GM18951 (cell line): ENCODE results near the gene SIK2.

Source experiments
- POLR2A ChIP-seq: IDR thresholded peaks from 4 replicates; pipeline ENCODE4 v1.6.1; 2011; ENCODE audit warnings: mild to moderate bottlenecking; ENCODE audit not compliant: insufficient read length, insufficient read depth; ENCODE audit errors: extremely low read depth
- in situ Hi-C: fragments of 300-500 bp; cut with MboI; formaldehyde crosslinking; loops from one replicate; pipeline ENCODE4 v1.12.0; 2022; ENCODE audit warnings: low sequenced_read_pairs, mixed read lengths, inconsistent platforms; ENCODE audit not compliant: unreplicated experiment

SIK2 gene

GRCh38 chr11:111570796-111571195 lies 31.5 kb upstream of the SIK2 start:
- TF ChIP-seq POLR2A = no peak
- in situ Hi-C loops = no loop called here

- in situ Hi-C loops = no loop called here
- TF ChIP-seq POLR2A = no peak
These were observed 30.3 kb upstream of the SIK2 start for GRCh38 chr11:111571829-111572501.

DNA sequence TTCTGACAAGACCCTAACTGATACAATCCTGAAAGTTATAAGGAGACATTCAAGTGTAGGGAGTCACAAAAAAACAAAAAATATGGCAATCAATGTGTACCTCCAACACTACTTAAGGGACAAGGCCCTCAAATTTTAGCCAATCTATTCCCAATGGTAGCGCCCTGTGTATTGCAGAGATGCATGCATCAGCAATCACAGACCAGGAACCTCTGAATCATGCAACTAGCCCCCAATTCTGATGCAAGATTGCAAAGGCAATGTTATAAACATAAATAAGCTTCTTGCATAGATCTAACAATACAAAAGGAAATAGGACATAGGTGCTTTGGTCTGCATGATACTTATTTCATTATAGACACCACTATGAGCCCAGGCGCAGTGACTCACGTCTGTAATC lies 29.7 kb upstream of the SIK2 start:
- in situ Hi-C loops = no loop called here
- no peak for TF ChIP-seq POLR2A

- in situ Hi-C loops = no loop called here
These were observed 28.4 kb upstream of the SIK2 start for GRCh38 chr11:111573821-111574249.

DNA sequence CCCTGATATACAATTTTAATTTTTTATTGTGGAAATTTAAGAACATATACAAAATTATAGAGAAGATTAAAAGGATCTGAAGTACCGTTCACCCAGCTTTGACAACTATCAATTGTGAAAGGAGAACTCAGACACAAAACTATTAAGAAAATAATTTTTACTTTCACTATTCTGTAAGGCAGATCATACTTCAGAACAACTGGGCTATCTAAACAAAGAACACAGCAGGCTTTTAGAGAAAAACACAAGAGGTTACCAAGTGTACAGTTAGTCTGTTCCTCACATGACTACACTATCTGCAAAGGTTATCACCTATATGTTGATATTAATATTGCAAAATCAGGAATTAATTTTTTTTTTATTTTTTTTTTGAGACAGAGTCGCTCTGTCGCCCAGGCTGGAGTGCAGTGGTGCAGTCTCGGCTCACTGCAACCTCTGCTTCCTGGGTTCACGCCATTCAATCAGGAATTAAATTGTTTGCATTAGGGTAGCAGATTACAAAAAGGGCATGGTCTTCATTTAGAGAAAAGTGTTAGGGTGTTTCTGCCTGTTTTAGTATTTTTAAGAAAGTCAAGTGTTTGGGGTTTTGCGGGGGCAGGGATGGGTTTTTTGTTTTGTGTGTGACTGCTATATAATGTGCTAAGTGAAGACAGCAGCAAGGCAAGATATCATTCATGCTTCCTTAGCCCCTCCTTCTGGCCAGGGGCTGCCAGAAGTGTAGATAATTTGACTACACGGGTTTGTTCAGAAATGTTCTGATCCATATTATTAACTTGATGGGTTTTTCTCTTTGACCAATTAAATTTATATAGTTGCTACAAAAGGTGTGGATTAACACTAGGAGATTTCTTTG lies 27.6 kb upstream of the SIK2 start:
- in situ Hi-C loops = no loop called here
- no peak for TF ChIP-seq POLR2A

More at GRCh38 chr11:111573821-111574249, 28.4 kb upstream of the SIK2 start:
- no peak for TF ChIP-seq POLR2A

GRCh38 chr11:111575740-111576139 lies 26.5 kb upstream of the SIK2 start:
- no peak for TF ChIP-seq POLR2A
- in situ Hi-C loops = no loop called here

DNA sequence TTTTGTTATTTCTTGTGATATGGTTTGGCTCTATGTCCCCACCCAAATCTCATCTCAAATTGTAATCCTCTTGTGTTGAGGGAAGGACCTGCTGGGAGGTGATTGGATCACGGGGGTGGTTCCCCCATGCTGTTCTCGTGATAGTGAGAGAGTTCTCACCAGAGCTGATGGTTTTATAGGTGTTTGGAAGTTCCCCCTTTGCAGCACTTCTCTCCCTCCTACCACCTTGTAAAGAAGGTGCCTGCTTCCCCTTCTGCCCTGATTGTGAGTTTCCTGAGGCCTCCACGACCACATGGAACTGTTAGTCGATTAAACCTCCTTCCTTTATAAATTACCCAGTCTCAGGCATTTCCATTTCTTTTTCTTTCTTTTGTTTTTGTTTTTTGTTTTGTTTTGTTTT lies 24.4 kb upstream of the SIK2 start:
- in situ Hi-C loops = no loop called here
- no peak for TF ChIP-seq POLR2A

DNA sequence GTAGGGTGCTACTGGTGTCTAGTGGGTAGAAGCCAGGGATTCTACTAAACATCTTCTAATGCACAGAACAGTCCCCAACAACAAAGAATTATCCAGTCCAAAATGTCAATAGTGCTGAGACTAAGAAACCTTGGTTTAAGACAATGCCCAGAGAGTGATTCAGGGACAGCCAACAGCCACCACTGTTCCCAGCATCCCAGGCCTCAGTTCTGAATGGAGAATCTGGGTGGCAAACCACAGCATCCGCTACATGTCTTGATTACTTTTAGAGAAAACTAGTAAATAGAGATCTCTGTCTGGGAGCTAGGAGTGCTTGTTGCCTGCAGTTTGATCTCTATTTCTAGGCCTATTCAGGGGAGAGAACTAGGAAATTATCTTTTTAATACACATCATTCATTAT lies 20.9 kb upstream of the SIK2 start:
- in situ Hi-C loops = no loop called here

GRCh38 chr11:111582163-111582562 lies 20.1 kb upstream of the SIK2 start:
- in situ Hi-C loops = no loop called here
- no peak for TF ChIP-seq POLR2A

More for the DNA sequence above, 20.9 kb upstream of the SIK2 start:
- no peak for TF ChIP-seq POLR2A

DNA sequence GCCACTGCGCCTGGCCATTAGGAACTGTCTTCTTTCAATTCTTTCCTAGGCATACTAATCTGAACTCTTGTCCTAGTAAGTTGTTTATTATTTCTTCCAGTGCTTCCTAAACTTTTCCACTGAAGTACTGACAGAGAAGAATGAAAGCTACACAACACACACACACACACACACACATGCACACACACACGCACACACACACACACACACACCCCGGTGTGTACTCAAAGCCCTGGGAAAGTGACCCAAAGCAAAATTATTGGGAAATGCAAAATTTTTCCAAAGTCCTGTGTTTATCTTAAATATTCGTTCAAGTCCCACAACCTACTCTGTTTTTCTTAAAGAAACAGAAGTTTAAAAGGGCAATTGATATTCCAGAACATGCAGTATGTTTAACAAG lies 19.4 kb upstream of the SIK2 start:
- in situ Hi-C loops = no loop called here
- TF ChIP-seq POLR2A = no peak

DNA sequence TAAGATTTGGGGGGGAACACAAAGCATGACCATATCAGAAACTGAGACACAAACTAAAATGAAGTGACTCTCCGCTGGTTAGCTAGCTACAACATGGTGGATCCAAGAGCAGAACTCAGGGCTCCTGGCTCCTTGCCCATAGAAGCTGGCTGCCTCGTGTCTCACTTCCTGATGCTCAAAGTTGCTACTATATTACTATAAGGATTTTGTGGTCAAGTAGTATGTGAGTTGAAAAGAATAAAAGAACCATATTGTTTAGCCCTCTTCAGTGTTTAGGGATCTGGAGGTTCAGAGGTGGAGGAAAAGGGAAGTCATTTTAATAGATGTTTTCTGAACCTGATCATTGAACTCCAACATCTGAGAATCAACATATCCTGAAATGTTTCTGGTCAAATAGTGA lies 16.9 kb upstream of the SIK2 start:
- no peak for TF ChIP-seq POLR2A
- in situ Hi-C loops = no loop called here

DNA sequence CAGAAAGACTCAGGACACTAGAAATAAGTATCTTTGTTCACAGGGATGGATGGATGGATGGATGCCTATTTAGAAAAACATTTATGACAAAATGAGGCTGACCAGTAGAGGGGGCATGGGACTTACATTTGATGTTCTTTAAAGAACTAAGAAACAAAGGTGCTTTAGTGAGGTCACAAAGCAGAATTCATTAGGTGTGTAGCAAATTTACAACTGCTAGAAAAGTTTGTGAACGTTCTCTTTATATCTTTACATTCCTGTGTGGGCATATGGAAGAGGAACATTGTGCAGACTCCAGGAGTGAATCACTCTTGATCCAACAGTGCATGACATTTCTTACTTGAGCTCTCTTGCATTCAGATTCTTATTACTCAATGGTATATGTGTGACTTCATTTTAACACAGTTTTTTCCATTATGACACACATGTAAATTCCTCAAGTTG lies 15.8 kb upstream of the SIK2 start:
- in situ Hi-C loops = no loop called here

GRCh38 chr11:111589114-111589513 lies 13.1 kb upstream of the SIK2 start:
- in situ Hi-C loops = no loop called here
- TF ChIP-seq POLR2A = no peak

More for the DNA sequence above, 15.8 kb upstream of the SIK2 start:
- TF ChIP-seq POLR2A = no peak
